SK-N-SH treated with all-trans-retinoic acid at 6 μM for 48 hours (cell line): Measurements from ENCODE around the gene HTT.

Experiments
- POU6F1 ChIP-seq: fragments of 250-450 bp; sonication (Bioruptor Pico); IDR thresholded peaks from 2 replicates; pipeline ENCODE4 v1.8.0; 2021; ENCODE audit warnings: low read depth, mild to moderate bottlenecking, moderate library complexity, borderline replicate concordance
- ZC3H10 ChIP-seq: fragments of 250-450 bp; sonication (Bioruptor Pico); IDR thresholded peaks from 2 replicates; pipeline ENCODE4 v1.5.1; 2021; ENCODE audit warnings: mild to moderate bottlenecking, moderate library complexity
- ZFP30 ChIP-seq: fragments of 450-650 bp; formaldehyde crosslinking; IDR thresholded peaks from 2 replicates; pipeline ENCODE4 v1.5.0; 2022; ENCODE audit warnings: mild to moderate bottlenecking, moderate library complexity
- ZNF565 ChIP-seq: fragments of 450-650 bp; formaldehyde crosslinking; conservative IDR thresholded peaks from 2 replicates; pipeline ENCODE4 v1.5.0; 2020; ENCODE audit warnings: low read depth, mild to moderate bottlenecking, moderate library complexity

GRCh38 chr4:3291969-3292570, 217.6 kb downstream of the HTT start:
- TF ChIP-seq ZNF565 (CRISPR knock-in tag), result no peak
- TF ChIP-seq ZFP30 (CRISPR knock-in tag), result no peak
- TF ChIP-seq ZC3H10 (CRISPR knock-in tag), result no peak
- TF ChIP-seq POU6F1, result no peak
